ENCODE data around the gene ROBO3.

Gene ROBO3

DNA sequence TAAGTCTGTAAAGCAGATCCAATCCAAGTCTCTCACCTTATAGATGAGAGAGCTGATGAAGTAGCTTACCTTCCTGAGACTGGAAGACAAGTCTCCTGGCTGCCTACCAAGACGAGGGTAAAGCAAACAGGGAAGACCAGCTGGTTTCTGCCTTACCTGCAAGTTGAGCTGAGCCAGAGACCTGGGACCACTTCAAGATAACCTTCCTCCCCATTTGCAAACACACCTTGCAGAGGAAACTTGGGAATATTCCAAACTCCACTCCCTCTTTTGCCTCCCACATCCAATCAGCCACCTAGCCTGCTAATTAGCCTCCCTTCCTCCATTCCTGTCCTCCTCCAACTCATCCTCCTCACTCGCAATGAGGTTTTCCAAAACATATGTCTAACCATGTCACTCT lies 23.4 kb upstream of the ROBO3 start:
- DNase-seq = no peak

GRCh38 chr11:124842305-124842704 lies 22.9 kb upstream of the ROBO3 start:
- peak; percentile 33 for DNase-seq

DNA sequence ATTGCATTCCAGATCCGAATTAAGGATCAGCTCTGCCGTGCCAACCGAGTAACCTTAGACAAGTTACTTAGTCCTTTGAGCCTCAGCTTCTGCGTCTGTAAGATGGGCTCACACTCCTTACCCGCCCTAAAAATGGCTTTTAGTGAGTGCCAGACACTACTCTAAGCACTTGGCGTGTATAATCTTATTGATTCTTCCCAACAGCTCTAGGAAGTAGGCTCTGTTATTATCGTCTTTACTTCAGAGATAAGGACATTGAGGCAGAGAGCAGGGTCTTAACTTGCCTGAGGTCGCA lies 21.7 kb upstream of the ROBO3 start:
- DNase-seq = no peak

- no peak for DNase-seq
Observed at GRCh38 chr11:124844664-124845079, 20.6 kb upstream of the ROBO3 start.

DNA sequence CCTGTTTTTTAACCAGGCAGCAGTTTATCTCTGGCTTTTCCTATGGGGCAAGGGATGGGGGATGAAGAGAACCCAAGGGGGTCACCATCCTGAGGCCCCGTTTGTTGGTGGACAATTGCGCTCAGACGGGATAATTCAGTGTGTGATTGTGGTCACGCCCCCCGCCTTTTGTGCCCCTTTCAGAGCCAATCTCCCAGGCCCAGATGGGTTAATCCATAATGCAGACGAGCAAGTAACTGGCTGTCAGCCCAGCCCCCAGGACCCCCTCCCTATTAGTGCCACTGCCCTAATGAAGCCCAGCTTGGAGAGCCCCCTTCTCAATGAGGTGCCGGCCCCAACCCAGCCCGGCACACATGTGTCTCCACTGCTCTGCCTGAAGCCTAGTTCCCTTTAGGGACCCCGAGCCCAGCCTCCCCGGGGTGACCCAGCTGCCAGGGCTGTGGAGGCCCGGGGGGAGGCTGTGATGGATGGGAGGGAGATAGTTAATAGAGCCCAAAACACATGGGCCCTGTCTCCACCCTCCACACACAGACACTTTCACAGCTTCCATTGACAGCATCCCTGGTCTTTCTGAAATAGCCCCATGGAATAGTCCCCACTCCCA lies 19.1 kb upstream of the ROBO3 start:
- DNase-seq = no peak

- DNase-seq = no peak
Observed at GRCh38 chr11:124859171-124859570, 6.1 kb upstream of the ROBO3 start.

DNA sequence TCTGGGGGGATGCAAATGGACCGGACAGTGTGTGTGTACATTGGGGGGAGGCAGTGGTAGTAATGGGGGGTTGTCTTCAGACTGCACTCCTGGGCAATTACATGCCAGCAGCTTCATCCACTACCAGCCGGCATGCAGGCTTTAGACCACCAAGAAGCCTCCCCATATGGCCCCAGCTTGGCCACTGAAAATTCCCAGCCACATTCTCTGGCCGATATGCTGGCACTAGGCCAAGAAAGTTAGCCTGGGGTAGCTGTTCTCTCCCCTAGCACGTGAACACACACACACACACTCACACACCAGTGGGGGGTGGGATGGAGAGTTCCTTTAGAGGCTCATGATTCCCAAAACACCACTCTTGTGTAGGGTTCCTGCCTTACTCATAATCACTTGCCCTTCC lies 3.6 kb upstream of the ROBO3 start:
- DNase-seq = no peak

DNA sequence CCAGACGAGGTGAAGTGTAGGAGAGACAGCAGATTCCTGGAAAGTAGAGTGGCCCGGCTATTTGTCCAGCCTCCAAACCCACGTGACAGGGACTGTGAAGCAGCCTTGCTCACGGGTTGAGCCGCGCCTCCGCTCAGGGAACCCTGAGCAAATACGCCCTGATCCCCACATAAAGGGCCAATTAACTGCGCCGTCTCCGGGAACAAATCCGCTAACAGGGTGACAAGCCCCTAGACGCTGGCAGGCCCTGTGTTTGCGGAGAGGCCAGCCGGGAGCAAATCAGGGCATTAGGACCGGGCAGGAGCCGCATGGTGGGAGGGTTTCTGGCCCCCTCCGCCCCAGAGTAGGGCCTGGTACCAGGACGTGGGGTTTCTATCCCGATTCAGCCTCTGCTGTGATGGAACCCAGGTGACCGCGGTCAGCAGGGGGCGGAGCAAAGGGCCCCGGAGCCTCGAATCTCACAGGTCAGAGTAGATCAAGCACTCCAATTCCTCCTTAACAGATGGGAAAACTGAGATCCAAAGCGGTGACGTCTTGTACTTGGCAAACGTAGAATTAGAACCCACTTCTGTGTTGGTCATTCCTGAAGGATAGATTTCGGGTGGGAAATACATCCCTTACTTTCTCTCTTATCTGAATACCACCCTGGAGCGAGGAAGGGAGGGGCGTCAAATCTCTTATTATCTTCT lies 2.0 kb upstream of the ROBO3 start:
- no peak for DNase-seq

GRCh38 chr11:124863826-124864165 lies 1.4 kb upstream of the ROBO3 start:
- DNase-seq = no peak

DNA sequence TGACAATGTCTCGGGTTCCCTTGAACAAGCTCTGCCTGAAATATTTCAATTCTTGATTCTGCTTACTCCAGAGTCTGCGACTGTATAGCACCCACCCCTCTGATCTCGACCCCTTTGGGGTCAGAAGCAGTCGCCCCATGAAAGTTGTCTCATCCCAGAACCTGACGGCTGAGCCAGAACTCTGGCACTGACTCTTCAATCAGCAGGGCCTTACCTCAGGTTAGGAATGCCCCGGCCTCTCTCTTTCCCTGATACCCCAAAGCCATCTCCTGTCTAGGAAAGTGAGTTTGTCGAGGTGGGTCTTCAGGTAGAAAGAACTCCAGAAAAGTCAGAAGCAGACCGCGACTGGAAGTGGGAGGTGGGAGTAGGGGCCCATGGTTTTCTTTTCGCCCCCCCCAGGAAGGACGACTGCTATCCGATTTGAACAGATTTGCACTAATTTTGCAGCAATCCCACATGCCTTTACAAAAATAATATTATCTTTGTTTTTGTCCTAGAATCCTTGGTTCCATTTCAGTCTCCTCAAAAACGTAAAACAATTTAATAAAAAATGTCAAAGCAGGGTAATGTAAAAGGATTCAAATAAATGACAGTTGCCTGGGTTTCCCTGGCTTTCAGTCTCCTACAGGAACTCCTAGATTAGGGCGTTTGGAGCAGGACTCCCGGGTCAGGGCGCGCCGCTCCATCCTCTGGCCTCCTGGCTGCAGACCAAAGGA lies 898 bp upstream of the ROBO3 start:
- DNase-seq = no peak

GRCh38 chr11:124864892-124865180 lies 396 bp upstream of the ROBO3 start:
- DNase-seq = no peak

GRCh38 chr11:124865902-124866851 lies 945 bp downstream of the ROBO3 start:
- peak; percentile 77 for DNase-seq

- no peak for DNase-seq
Observed at GRCh38 chr11:124867700-124868099, 2.5 kb downstream of the ROBO3 start.

DNA sequence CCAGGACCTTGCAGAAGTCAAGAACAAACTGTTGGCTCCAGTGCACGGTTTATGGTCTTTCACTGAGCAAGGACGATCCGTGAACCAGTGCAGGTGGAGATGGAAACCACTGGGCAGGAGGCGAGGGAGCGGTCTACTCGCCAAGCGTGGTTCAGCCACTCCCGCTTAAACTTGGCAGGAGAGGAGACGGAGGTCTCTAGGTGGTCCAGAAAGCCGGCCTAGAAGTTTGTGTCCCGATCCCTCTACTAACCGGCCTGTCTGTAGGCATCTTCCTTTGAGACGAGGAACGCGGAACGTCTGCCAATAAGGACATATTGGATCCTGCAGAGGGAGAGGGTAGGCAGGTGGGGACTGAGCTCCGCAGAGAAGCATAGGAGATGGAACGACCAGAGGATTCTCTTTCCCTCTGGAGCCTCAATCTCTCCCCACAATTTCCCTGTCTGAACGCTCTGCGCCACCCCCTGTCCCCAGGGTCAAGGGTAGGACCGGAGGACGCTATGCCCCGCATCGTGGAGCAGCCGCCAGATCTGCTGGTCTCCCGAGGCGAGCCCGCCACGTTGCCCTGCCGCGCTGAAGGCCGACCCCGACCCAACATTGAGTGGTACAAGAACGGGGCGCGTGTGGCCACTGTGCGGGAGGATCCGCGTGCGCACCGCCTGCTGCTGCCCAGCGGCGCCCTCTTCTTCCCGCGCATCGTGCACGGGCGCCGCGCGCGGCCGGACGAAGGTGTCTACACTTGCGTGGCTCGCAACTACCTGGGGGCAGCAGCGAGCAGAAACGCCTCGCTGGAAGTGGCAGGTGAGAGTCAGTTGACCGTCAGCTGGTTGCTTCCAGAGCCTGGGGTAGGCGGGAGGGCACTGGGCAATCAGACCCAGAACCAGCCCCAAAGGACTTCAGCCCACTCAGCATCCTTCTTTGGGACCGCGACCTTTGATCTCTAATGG lies 3.4 kb downstream of the ROBO3 start:
- no peak for DNase-seq

GRCh38 chr11:124869331-124869730 lies 4.1 kb downstream of the ROBO3 start:
- no peak for DNase-seq

DNA sequence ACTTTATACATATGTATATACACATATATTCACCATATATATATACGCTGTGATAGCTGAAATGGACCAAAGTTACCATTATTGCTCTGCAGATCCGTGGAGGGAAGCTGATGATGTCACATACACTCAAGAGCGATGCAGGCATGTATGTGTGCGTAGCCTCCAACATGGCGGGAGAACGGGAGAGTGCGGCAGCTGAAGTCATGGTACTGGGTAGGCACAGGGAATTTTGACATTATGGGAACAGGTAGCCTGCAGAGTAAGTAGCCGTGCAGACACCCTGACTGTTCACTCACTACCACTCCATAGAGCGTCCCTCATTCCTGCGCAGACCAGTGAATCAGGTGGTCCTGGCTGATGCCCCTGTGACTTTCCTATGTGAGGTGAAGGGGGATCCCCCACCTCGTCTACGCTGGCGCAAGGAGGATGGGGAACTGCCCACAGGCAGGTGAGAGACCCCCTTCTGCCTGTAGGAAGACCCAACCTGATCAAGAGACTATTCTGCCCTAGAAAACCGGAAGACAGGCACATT lies 4.7 kb downstream of the ROBO3 start:
- DNase-seq = no peak

DNA sequence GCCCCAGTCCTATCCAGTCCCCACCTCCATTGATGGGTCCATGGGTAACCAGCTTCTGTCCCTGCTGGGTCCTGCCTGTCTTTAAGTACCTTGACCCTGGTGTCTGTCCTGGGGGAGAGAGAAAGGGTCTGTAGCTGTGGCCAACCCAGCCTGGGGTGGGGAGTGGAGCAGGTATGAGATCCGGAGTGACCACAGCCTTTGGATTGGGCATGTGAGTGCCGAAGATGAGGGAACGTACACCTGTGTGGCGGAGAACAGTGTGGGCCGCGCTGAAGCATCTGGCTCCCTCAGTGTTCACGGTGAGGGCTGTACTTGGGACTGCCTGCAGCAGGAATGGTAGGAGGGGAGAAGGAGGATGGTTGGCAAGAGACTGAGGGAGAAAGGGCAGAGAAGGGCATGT lies 5.2 kb downstream of the ROBO3 start:
- DNase-seq = no peak

DNA sequence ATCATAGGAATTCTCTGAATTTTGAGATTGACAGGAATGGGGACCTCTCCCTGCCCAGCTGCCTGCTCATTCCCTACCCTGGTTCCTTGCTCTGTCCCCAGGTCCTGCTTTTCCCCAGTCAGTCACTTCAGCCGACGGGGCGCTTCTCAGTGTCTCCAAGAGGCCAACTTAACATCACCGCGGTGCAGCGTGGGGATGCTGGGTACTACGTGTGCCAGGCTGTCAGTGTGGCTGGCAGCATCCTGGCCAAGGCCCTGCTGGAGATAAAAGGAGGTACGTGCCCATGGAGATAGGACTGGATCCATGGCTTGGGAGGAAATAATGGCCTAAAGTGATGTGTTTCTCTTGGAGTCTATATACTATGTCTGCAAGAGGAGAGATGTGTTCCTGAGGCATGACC lies 7.0 kb downstream of the ROBO3 start:
- no peak for DNase-seq

GRCh38 chr11:124872741-124873140 lies 7.5 kb downstream of the ROBO3 start:
- no peak for DNase-seq

- DNase-seq = no peak
Observed at GRCh38 chr11:124873951-124874350, 8.7 kb downstream of the ROBO3 start.

- no peak for DNase-seq
Observed at GRCh38 chr11:124874571-124875255, 9.5 kb downstream of the ROBO3 start.
